Stimulated activated CD4-positive, alpha-beta T cell treated with anti-CD3 and anti-CD28 coated beads, Interleukin-15, amount 100 ng/mL, for 1 hour (primary cell): Measurements from ENCODE around the gene CH25H.

Source experiments
- DNase-seq, 2 donors: peaks; one replicate each; pipeline ENCODE4 v3.0.0-alpha.2; 2020; ENCODE audit warnings: low read depth in 1 of 2, low spot score in 1 of 2

Gene CH25H

GRCh38 chr10:89233033-89233432 lies 25.9 kb upstream of the CH25H start:
- DNase-seq = no peak

DNA sequence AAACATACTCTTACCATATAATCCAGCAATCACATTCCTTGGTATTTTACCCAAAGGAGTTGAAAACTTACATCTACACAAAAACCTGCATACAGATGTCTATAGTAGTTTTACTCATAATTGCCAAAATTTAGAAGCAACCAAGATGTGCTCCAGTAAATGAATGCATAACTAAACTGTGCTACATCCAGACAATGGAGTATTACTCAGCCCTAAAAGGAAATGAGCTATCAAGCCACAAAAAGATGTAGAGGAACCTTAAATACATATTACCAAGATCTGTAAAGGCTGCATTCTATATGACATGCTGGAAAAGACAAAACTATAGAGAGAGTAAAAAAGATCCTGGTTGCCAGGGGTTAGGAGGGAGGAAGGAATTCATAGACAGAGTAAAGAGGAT lies 21.8 kb upstream of the CH25H start:
- DNase-seq = no peak

- DNase-seq = no peak
Measured at GRCh38 chr10:89228146-89228545, 21.0 kb upstream of the CH25H start.

DNA sequence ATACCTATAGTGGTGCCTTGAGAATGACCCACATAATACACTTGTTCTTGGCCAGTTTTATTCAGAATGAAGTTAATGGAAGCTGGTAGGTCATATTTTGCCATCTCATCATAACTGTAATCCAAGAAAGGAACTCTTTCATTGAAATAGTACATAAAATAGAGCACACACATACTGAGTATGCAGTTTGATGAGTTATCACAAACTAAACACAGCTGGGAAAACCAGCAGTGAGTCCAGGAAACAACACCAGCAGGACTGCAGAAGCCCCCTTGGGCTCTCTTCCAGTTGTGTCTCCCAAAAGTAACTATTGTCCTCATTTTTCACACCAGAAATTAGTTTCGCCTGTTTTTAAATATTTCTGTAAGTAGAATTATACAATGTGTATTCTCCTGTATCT lies 19.8 kb upstream of the CH25H start:
- no peak for DNase-seq

GRCh38 chr10:89224739-89225443 lies 17.8 kb upstream of the CH25H start:
- DNase-seq = no peak

DNA sequence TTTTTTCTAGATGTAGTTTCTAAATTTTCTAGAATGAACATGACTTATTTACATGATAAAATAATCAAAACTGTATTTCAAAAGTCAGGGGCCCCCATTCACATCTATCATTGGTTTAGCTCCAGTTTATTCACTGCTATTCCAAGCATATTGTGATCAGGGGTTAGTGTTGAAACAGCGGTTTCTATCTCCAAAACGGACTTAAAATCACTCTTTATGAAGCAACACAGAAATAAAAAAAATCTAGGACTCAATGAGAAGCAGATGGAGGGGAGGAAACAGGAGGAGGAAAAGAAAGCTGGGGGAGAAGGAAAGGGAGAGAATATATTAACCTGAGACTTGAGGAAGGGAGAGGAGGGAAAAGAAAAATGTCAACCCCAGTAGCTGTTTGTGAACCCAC lies 14.8 kb upstream of the CH25H start:
- DNase-seq = no peak

GRCh38 chr10:89219513-89220218 lies 12.5 kb upstream of the CH25H start:
- DNase-seq = no peak

GRCh38 chr10:89217057-89217990 lies 10.2 kb upstream of the CH25H start:
- peak in 1 of 2 donors; percentile 9 for DNase-seq

GRCh38 chr10:89216056-89216455 lies 8.9 kb upstream of the CH25H start:
- no peak for DNase-seq

- no peak for DNase-seq
Measured at GRCh38 chr10:89215511-89215910, 8.4 kb upstream of the CH25H start.

- no peak for DNase-seq
Measured at GRCh38 chr10:89214566-89215165, 7.5 kb upstream of the CH25H start.

GRCh38 chr10:89213191-89213808 lies 6.2 kb upstream of the CH25H start:
- DNase-seq = no peak

DNA sequence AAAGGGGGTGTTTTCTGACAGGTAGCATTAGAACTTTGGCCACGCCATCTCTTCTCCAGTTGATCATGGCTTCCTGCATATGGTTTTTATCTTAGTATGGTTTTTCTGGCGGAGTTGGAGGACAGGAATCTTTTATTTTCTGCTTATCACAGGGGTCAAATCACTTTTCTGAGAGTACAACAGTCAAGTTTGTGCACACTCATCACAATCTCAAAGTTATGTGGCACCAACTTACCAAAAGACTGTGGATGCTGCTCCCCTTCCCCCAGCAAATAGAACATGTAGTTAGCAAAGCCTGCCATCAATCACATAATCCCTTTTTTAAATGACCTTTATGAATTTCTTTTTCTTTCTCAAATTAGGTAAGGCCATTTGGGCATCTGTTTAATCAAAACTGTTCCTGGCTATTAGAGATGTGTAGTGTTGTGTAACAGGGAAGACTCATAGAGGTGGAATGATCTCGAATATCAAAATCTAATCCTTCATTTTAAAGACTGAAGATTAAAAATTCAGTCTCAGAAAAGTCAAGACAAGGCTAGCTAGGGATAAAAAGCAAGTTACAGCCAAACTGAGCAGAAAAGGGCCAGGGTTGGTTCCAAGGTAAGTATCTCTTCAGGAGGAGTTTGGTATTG lies 3.8 kb upstream of the CH25H start:
- DNase-seq = no peak

GRCh38 chr10:89209718-89210117 lies 2.6 kb upstream of the CH25H start:
- DNase-seq = no peak

- DNase-seq = no peak
Measured at GRCh38 chr10:89207801-89208551, 859 bp upstream of the CH25H start.

GRCh38 chr10:89206402-89207180 lies 526 bp downstream of the CH25H start:
- no peak for DNase-seq

DNA sequence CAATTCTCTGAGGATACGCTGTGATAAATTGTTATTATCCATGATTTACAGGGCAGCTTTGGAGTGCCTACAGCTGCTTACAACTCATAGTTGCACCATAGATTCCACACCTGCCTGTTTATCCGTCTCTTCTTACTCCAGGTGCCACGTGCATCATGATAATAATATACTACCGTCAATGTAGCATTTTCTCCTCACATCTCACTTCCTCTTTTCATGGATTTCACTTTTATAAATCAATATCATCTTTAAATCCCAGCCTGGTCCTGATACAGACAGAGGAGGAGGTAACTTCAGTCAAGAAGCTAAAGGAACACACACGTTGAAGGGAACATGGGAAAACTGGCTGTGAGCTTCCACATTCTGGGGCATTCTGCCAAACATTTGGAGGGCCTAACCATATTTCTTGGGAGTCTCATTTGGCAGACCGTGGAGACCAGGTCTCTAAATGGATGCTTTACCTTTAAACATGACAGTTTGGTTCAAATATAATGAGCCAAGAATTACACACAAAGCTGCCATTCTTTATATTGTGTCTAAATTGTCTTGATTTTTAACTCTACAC lies 2.4 kb downstream of the CH25H start:
- DNase-seq = no peak

DNA sequence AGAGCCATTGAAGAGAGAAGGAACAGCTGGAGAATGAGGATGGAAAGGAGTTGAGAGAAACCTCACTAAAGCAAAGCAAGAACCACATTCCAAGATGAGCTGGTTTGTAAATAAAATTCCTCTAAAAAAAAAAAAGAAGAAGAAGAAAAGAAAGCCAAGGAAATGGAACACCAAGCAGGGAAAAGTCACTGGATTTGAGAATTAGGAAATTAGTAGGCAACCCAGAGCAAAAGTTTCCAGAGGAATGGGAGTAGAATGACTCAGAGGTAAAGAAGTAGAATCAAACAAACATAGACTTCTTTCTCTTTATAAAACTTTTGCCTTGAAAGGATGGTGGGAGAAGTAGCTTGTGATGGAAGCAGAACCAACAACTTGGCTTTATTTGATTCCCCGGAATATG lies 3.9 kb downstream of the CH25H start:
- DNase-seq = no peak

DNA sequence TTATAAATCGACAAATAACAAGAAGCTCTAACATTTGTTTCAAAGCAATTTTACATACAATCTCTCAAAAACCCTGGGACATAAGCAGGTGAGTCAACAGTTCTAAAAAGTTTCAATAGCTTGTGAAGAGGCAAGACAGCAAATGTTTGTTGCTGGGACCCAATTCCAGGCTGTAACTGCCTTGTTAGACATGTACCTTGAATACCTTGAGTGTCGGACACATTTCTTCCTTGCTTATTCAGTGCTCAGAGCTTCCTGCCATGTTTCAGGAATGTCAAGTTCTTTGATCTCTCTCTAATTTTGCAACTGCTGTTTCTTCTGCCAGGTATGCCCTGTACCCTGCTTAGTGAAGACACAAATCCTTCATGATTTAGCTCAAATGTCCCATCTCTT lies 5.1 kb downstream of the CH25H start:
- DNase-seq = no peak
